ENCODE measurements around the gene SLCO3A1.

DNA sequence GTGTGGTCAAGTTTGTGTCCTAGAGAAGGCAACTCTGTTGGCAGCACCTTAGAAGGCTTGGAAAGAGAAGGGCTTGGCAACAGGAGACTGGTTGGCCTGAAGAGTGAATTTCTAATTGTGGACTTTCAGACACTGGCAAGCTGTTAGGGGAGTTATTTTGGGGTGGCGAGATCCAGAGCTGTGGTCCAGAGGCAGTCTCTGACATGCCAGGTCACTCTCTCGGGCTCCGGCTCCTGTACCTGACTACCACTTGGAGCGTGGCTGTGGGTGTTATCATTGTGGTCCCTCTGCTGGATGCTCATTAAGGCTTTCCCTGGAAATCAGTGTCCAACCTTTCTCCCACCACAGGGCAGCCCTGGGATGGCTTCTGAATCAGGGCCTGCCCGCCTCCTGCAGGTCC, 209.0 kb downstream of the SLCO3A1 start:
- TF ChIP-seq, protein P1, sequence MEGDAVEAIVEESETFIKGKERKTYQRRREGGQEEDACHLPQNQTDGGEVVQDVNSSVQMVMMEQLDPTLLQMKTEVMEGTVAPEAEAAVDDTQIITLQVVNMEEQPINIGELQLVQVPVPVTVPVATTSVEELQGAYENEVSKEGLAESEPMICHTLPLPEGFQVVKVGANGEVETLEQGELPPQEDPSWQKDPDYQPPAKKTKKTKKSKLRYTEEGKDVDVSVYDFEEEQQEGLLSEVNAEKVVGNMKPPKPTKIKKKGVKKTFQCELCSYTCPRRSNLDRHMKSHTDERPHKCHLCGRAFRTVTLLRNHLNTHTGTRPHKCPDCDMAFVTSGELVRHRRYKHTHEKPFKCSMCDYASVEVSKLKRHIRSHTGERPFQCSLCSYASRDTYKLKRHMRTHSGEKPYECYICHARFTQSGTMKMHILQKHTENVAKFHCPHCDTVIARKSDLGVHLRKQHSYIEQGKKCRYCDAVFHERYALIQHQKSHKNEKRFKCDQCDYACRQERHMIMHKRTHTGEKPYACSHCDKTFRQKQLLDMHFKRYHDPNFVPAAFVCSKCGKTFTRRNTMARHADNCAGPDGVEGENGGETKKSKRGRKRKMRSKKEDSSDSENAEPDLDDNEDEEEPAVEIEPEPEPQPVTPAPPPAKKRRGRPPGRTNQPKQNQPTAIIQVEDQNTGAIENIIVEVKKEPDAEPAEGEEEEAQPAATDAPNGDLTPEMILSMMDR (IDR thresholded peaks at IDR 0.05; ENCODE audit: low read depth, low read length) = no peak
- TF ChIP-seq EZH2phosphoT487 (IDR thresholded peaks at IDR 0.05; ENCODE audit: low read depth) = no peak
